Activated naive CD8-positive, alpha-beta T cell treated with anti-CD3 and anti-CD28 coated beads, Interleukin-2, amount 10 ng/mL, durations not matched to agents 7 days and 5 days (primary cell): Measurements from ENCODE around the gene C19orf44. TPM values are rescaled to one million over a fixed set of nuclear protein-coding genes. Genes with fewer than 3 reads are reported as not detected.
"Not testable (repeated sequence)": the region's sequence is repeated elsewhere in the genome, so short reads cannot be mapped to it uniquely, and the experiment has no call there.

Experiments
- ATAC-seq: fragments of 150-1000 bp; cut with Tn5 transposase; one replicate; pipeline ENCODE4 v1.10.0; 2021; ENCODE audit warnings: low read depth, moderate library complexity
- POLR2A ChIA-PET: fragments of 350-600 bp; sonication (Branson Sonifier 250); formaldehyde crosslinking; loops from one replicate; lab custom pipeline; 2021; ENCODE audit warnings: antibody characterized with exemption; lab: Charles Lee
- DNase-seq: peaks from one replicate; pipeline ENCODE4 v3.0.0; 2021
- H3K27ac Mint-ChIP-seq: one replicate; pipeline ENCODE4 v1.8.0; 2022; ENCODE audit warnings: mild to moderate bottlenecking, mixed read lengths
- H3K27me3 Mint-ChIP-seq: one replicate; pipeline ENCODE4 v1.8.0; 2022; ENCODE audit warnings: mild to moderate bottlenecking, moderate library complexity, mixed read lengths
- H3K36me3 Mint-ChIP-seq: one replicate; pipeline ENCODE4 v1.8.0; 2021; ENCODE audit warnings: mild to moderate bottlenecking, mixed read lengths
- H3K4me1 Mint-ChIP-seq: one replicate; pipeline ENCODE4 v1.8.0; 2021; ENCODE audit warnings: mixed read lengths
- H3K4me3 Mint-ChIP-seq: one replicate; pipeline ENCODE4 v1.8.0; 2022; ENCODE audit warnings: mild to moderate bottlenecking, moderate library complexity, mixed read lengths
- H3K9me3 Mint-ChIP-seq: one replicate; pipeline ENCODE4 v1.8.0; 2021; ENCODE audit warnings: mixed read lengths
- total RNA-seq, 2 experiments: library from RNA; stranded (reverse); gene quantifications; one replicate each; pipeline ENCODE4 v1.2.3, GENCODE V29; 2021

C19orf44 gene
- total RNA-seq, 2 experiments from 2014 or later: 3.0 to 3.3 TPM

DNA sequence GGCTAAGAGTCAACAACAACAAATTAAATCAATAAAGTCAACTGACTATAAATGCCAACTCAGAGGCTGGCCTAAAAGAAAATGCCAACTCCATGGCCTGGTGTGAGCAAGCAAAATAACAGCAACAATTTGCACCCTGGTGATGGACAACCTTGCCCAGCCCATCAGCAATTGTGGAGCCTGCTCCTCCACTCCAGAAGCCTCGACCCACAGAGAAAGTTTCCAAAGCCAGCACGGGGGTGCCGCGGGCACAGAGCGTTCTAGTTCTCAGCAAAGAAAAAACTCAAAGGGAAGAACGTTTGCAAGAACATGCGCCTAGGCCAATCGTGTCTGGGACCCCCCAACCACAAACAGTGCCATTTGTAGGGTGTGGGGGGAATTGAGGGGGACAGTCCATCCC, 35.7 kb upstream of the C19orf44 start:
- DNase-seq (no peak), ATAC-seq (no peak)
- H3K36me3 Mint-ChIP-seq: peaks cover 4% of the 10 kb centered on the region
- H3K27ac Mint-ChIP-seq: no peak overlapping the region
- no peaks in the 10 kb centered on the region for H3K9me3 Mint-ChIP-seq
- POLR2A ChIA-PET: no interaction called here
- H3K4me3 Mint-ChIP-seq: no peak overlapping the region
- no peaks in the 10 kb centered on the region for H3K27me3 Mint-ChIP-seq
- peaks cover 24% of the 10 kb centered on the region for H3K4me1 Mint-ChIP-seq

DNA sequence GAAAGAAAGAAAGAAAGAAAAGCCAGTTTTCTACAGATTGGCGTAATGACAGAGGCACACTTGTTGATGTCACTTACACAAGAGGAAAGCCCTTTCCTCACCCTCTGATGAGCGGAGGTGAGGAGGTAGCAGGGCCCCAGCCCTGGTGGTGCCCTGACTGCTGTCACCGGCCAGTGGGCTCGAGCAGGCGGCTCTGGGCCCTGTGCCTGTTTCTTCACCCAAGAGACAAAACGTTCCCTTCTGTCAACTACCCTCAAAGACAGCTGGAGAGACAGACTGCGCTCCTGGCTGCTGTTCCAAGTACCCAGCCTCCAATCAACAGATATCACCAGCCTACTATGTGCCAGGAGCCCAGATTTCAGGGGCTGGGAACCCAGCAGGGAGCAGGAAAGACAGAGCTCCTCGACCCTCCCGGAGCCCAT, 34.6 kb upstream of the C19orf44 start:
- no peaks in the 10 kb centered on the region for H3K27me3 Mint-ChIP-seq
- POLR2A ChIA-PET: no interaction called here
- DNase-seq: no peak
- H3K36me3 Mint-ChIP-seq: peaks cover 1% of the 10 kb centered on the region
- H3K4me3 Mint-ChIP-seq: no peak overlapping the region
- no peak for ATAC-seq
- no peaks in the 10 kb centered on the region for H3K9me3 Mint-ChIP-seq
- no peak overlapping the region for H3K27ac Mint-ChIP-seq
- peaks cover 22% of the 10 kb centered on the region for H3K4me1 Mint-ChIP-seq

DNA sequence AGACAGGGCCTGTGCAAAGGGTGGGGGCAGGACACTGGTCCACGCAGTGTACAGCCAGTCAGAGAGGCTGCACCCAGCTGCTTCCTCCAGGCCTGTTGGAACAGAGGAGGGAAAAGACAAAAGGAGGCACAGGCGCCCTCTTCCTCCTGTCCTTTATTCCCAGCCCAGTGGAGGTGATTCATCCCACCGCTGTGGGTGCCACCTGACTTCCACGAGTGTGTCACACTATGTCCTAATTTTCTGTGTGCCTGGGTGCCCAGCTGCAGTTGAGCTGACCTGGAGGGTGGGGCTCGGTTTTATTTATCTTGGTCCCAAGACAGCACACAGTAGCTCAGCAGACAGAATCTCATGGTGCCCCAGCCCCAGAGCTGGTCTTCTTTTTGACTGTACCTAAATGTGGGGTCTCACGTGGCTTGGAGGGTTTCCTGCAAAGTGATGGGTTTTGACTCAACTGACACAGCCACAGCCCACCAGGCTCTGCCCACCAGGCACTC, 33.4 kb upstream of the C19orf44 start:
- Mint-ChIP-seq H3K9me3 (no peaks in the 10 kb centered on the region), H3K4me1 (peaks cover 18% of the 10 kb centered on the region), H3K36me3 (peaks cover 1% of the 10 kb centered on the region), H3K27ac (peak overlapping the region; percentile 50), H3K27me3 (no peaks in the 10 kb centered on the region), H3K4me3 (no peak overlapping the region)
- POLR2A ChIA-PET: interaction anchor here (1.1 kb wide), 1 partner anchor 8 kb away, joined by 3 read pairs; no protein-coding TSS in a partner anchor
- ATAC-seq (no peak), DNase-seq (no peak)

DNA sequence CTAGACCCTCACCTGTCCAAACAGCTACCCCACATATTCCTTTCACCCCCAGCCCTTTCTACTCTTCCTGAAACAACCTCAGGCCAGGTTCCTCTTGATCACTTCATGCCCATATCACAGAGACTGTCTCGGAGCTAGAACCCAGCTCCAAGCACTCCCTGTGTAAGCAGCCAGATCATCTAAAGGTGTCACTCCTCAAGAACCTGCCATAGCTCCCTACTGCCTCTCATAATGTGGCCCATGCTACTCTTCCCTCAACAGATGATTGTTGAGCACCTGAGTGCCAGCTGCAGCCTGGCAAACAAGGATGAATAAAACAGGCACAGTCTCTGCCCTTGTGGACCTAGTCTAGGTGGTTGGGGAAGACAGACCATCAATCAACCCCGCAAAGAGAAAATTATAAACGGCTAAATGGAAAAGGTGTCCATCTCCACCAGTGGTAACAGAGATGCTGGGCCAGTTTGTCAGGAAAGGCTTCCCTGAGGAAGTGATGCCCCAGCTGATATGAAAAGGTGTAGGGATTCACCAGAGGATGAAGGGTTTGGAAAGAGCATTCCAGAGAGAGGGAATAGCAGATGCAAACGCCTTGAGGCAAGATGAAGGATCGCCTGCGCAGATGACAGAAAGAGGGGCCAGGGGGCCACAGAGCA, 32.7 kb upstream of the C19orf44 start:
- Mint-ChIP-seq H3K36me3 (peaks cover 1% of the 10 kb centered on the region), H3K4me1 (peaks cover 16% of the 10 kb centered on the region), H3K4me3 (no peak overlapping the region), H3K27me3 (no peaks in the 10 kb centered on the region), H3K27ac (peak overlapping the region; percentile 50), H3K9me3 (no peaks in the 10 kb centered on the region)
- no peak for ATAC-seq
- DNase-seq: no peak
- POLR2A ChIA-PET: interaction anchor here (1.1 kb wide), 1 partner anchor 8 kb away, joined by 3 read pairs; no protein-coding TSS in a partner anchor

DNA sequence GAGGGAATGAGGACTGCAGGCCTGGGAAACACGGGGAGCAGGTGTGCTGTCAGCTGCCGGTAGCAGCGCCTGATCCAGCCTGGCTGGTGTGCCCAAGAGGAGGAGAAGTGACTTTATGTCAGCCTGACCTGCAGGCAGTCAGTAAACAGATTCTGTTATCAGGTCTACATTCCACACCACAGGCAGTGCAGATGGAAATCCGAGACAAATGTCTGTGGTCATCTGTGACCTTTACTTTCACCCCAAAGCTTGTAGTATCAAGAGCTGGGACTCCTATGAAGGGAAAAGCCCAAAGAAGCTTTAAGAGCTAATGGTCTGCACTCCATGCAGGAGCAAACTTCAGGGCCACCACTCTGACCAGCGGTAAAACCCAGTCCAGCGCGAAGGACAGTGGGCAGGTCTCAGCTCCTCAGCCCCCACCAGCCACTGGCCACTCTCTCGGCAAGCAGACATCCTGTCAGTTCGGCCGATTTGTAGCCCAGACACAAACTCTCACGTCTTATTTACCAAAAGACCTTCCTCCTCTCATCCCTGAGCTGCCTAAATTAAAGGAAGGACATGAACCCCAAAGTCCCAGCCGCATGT, 32.1 kb upstream of the C19orf44 start:
- DNase-seq (no peak), ATAC-seq (no peak)
- Mint-ChIP-seq H3K27ac (no peak overlapping the region), H3K9me3 (no peaks in the 10 kb centered on the region), H3K36me3 (peaks cover 1% of the 10 kb centered on the region), H3K4me1 (peaks cover 14% of the 10 kb centered on the region), H3K4me3 (no peak overlapping the region), H3K27me3 (no peaks in the 10 kb centered on the region)
- POLR2A ChIA-PET: no interaction called here

DNA sequence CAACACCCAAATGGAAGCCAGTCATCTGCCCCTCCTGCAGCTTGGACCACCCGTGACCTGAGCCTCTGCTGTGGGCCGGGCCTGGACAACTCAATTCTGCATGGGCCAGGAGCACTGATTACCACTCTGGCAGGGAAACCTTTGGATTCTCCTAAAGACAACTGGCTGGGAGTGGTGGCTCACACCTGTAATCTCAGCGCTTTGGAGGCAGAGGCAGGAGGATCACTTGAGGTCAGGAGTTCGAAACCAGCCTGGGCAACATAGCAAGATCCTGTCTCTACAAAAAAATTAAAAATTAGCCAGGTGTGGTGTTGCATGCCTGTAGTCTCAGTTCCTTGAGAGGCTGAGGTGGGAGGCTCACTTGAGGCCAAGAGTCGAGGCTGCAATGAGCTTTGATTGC, 31.0 kb upstream of the C19orf44 start:
- no peak overlapping the region for H3K4me3 Mint-ChIP-seq
- no peak for DNase-seq
- POLR2A ChIA-PET: interaction anchor here (0.6 kb wide), 1 partner anchor 22 kb away, joined by 4 read pairs; no protein-coding TSS in a partner anchor
- no peaks in the 10 kb centered on the region for H3K9me3 Mint-ChIP-seq
- ATAC-seq: no peak
- H3K4me1 Mint-ChIP-seq: peaks cover 17% of the 10 kb centered on the region
- H3K36me3 Mint-ChIP-seq: peaks cover 1% of the 10 kb centered on the region
- no peaks in the 10 kb centered on the region for H3K27me3 Mint-ChIP-seq
- no peak overlapping the region for H3K27ac Mint-ChIP-seq

DNA sequence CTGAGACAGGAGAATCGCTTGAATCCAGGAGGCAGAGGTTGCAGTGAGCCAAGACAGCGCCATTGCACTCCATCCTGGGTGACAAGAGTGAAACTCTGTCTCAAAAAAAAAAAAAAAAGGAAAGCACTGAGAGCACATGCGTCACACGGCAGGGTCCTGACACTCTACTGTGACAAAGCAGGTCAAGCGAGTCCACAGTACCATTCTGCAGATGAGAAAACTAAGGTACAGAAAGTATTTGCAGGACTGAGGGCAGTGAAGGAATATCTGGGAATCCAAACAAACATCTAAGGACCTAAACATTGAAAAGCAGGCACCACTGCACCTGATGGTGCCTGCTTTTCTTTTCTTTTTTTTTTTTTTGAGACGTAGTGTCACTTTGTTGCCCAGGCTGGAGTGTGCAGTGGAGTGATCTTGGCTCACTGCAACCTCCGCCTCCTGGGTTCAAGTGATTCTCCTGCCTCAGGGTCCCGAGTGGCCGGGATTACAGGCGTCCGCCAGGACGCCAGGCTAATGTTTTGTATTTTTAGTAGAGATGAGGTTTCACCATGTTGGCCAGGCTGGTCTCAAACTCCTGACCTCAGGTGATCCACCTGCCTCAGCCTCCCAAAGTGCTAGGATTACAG, 29.3 kb upstream of the C19orf44 start:
- H3K9me3 Mint-ChIP-seq, H3K27me3 Mint-ChIP-seq, H3K4me3 Mint-ChIP-seq, POLR2A ChIA-PET, DNase-seq, H3K36me3 Mint-ChIP-seq, ATAC-seq, H3K27ac Mint-ChIP-seq: not testable (repeated sequence)
- peaks cover 23% of the 10 kb centered on the region for H3K4me1 Mint-ChIP-seq

DNA sequence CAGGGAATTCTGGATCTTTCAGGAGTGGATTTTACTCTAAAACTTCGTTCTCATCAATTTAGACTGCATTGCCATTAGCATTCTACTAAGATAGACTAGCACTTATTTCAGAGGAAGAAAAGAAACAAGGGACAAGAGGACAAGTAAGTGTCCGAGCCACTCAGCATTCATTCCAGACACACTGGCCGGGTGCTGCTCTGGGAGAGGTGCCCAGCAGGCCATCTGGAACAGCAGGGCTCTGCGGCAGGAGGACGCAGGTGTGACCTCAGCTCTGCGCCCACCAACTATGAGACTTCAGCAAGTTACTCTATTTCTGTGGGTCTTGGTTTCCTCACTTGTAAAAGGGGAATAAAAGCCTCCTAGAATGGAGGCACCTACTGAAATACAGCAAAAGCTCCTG, 28.6 kb upstream of the C19orf44 start:
- peak overlapping the region; percentile 18 for H3K27ac Mint-ChIP-seq
- no peak for DNase-seq

DNA sequence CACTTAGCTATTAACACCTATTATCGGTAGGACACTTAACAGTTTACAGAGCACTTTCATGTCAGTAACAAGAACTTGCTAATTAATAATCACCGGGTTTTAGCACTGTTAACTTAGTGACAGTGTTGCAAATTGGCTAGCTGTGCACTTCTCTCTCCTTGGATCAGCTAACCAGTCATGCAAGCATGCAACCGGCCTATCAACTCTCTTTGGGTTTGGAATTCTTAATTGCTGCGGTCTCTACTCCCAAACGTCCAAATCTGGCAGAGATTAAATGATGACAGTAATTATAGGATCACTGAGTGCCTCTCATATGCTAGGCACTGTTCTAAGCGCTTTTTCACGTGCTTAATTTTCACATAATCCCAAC, 25.7 kb upstream of the C19orf44 start:
- POLR2A ChIA-PET: interaction anchor here (1.3 to 1.7 kb wide), 2 partner anchors 8 to 158 kb away, joined by 3 to 5 read pairs; no protein-coding TSS in a partner anchor
- peaks cover 16% of the 10 kb centered on the region for H3K4me1 Mint-ChIP-seq
- DNase-seq (no peak), ATAC-seq (no peak)
- H3K9me3 Mint-ChIP-seq: peaks cover 1% of the 10 kb centered on the region
- no peak overlapping the region for H3K27ac Mint-ChIP-seq
- no peaks in the 10 kb centered on the region for H3K36me3 Mint-ChIP-seq
- H3K4me3 Mint-ChIP-seq: peak overlapping the region; percentile 93
- peaks cover 2% of the 10 kb centered on the region for H3K27me3 Mint-ChIP-seq

More for the DNA sequence above, 28.6 kb upstream of the C19orf44 start:
- POLR2A ChIA-PET: no interaction called here
- Mint-ChIP-seq H3K36me3 (peaks cover 1% of the 10 kb centered on the region), H3K4me3 (no peak overlapping the region), H3K9me3 (no peaks in the 10 kb centered on the region), H3K27me3 (no peaks in the 10 kb centered on the region), H3K4me1 (peaks cover 23% of the 10 kb centered on the region)
- ATAC-seq: no peak

DNA sequence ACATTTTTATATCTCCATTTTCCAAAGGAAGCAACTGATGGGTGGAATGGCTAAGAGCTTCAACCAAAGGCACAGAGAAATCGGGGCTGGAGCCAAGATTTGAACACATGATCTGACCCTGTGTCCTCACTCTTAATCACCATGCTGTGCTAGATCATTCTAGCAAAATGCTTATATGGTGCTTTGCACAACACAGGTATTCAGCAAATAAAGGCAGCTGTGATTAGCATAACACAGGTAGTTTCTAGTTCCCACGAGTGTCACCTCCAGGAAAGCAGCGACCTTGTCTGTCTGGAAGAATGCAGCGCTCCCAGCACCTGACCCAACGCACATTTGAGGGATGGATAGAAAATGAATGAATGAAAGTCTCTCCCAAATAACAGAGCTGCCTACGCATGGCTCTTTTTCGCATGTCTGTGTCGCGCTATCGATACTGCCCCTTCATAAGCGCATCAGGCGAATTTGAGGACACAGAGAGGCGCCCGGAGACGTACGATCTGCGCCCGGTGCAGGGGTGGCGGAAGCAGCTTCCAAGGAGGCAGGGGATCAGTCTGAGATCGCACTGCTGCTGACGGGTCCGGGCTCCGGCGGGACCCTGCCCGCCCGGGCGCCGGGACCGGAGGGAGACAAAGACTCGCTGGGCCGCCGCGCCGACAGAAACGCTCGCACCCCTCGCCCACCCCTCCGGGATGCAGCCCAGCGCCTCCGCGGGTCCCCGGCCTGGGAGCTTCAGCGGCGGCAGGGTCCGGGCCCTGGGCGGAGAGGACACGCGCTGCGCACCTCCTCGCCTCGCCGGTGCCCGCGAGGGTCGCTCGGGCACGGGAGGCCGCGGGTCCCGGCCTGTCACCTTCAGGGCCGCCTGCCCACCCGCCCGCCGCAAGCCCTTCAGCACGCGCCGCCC, 25.0 kb upstream of the C19orf44 start:
- DNase-seq (peak; percentile 56), ATAC-seq (peak; percentile 31)
- Mint-ChIP-seq H3K9me3 (peaks cover 1% of the 10 kb centered on the region), H3K27me3 (peaks cover 2% of the 10 kb centered on the region), H3K4me3 (peak overlapping the region; percentile 93), H3K36me3 (no peaks in the 10 kb centered on the region), H3K27ac (peak overlapping the region; percentile 30), H3K4me1 (peaks cover 16% of the 10 kb centered on the region)
- POLR2A ChIA-PET: interaction anchor here (0.6 to 1.7 kb wide), 3 partner anchors 8 to 158 kb away, joined by 3 to 5 read pairs (median 3); no protein-coding TSS in a partner anchor

DNA sequence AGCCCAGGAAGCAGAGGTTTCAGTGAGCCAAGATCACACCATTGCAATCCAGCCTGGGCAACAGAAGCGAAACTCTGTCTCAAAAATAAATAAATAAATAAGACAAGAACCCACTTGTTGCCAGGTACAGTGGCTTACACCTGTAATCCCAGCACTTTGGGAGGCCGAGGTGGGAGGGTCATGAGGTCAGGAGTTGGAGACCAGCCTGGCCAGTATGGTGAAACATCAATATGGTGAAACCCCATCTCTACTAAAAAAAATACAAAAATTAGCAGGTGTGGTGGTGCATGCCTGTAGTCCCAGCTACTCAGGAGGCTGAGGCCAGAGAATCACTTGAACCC, 23.7 kb upstream of the C19orf44 start:
- not testable (repeated sequence) for ATAC-seq, H3K27ac Mint-ChIP-seq, H3K36me3 Mint-ChIP-seq, H3K27me3 Mint-ChIP-seq, H3K9me3 Mint-ChIP-seq, DNase-seq
- Mint-ChIP-seq H3K4me1 (peaks cover 13% of the 10 kb centered on the region), H3K4me3 (peak overlapping the region; percentile 76)
- POLR2A ChIA-PET: interaction anchor here (0.6 kb wide), 2 partner anchors 23 to 1345 kb away, joined by 3 to 5 read pairs; partner anchors contain the start of genes C19orf44 and CALR3

DNA sequence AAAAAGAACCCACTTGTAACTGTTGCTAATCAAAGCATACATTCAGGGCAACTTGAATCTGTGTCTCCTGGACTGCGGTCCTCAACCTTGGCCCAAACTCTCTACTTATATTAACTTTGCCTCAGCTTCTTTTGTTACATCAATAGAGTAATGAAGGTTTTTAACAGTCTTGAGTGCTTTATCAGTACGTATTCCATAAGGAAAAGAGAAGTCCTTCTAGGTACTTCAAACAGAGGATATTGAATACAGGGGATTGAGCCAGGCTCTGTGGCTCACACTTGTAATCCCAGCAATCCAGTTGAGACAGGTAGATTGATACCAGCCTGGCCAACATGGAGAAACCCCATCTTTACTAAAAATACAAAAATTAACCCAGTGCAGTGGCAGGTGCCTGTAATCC, 23.2 kb upstream of the C19orf44 start:
- POLR2A ChIA-PET: interaction anchor here (0.6 kb wide), 2 partner anchors 23 to 1345 kb away, joined by 3 to 5 read pairs; partner anchors contain the start of genes C19orf44 and CALR3
- ATAC-seq: no peak
- no peak overlapping the region for H3K27ac Mint-ChIP-seq
- peaks cover 2% of the 10 kb centered on the region for H3K27me3 Mint-ChIP-seq
- peaks cover 12% of the 10 kb centered on the region for H3K4me1 Mint-ChIP-seq
- DNase-seq: no peak
- peaks cover 1% of the 10 kb centered on the region for H3K9me3 Mint-ChIP-seq
- peak overlapping the region; percentile 28 for H3K4me3 Mint-ChIP-seq
- no peaks in the 10 kb centered on the region for H3K36me3 Mint-ChIP-seq
